Neural cell (in vitro differentiated cells): Measurements from ENCODE around the gene TPPP. TPM values are rescaled to one million over a fixed set of nuclear protein-coding genes. Genes with fewer than 3 reads are reported as not detected.

Experiments
- H2AFZ ChIP-seq: fragments of 200-600, 300-800 bp; sonication (generic), shearing (Covaris generic); 2 replicates; pipeline ENCODE4 v1.6.0; 2014; ENCODE audit warnings: low read depth, mild to moderate bottlenecking, antibody characterized with exemption, low read length, moderate library complexity
- H3F3A ChIP-seq: fragments of 200-600 bp; shearing (Covaris generic); 2 replicates; pipeline ENCODE4 v1.6.1; 2016; ENCODE audit warnings: mild to moderate bottlenecking, moderate library complexity, mixed read lengths, antibody characterized with exemption, low read length; ENCODE audit not compliant: insufficient read depth, poor library complexity, severe bottlenecking
- H3K27ac ChIP-seq: fragments of 200-600, 300-800 bp; sonication (generic), shearing (Covaris generic); 2 replicates; pipeline ENCODE4 v1.5.1; 2014; ENCODE audit warnings: mild to moderate bottlenecking, low read length, moderate library complexity
- H3K27me3 ChIP-seq: fragments of 300-800, 200-600 bp; sonication (generic), shearing (Covaris generic); 2 replicates; pipeline ENCODE4 v1.6.0; 2014; ENCODE audit warnings: mild to moderate bottlenecking, low read depth, low read length, moderate library complexity; ENCODE audit not compliant: insufficient read depth
- H3K36me3 ChIP-seq: fragments of 300-800, 200-600 bp; sonication (generic), shearing (Covaris generic); 2 replicates; pipeline ENCODE4 v1.5.1; 2014; ENCODE audit warnings: mild to moderate bottlenecking, antibody characterized with exemption, low read length, moderate library complexity; ENCODE audit not compliant: insufficient read depth
- H3K4me2 ChIP-seq: fragments of 300-800, 200-600 bp; sonication (generic), shearing (Covaris generic); 2 replicates; pipeline ENCODE4 v1.6.0; 2014; ENCODE audit warnings: mild to moderate bottlenecking, low read length
- H3K4me3 ChIP-seq: fragments of 300-800, 200-600 bp; sonication (generic), shearing (Covaris generic); 2 replicates; pipeline ENCODE4 v1.5.1; 2014; ENCODE audit warnings: mild to moderate bottlenecking, low read length, moderate library complexity
- H3K79me2 ChIP-seq: fragments of 200-600 bp; shearing (Covaris generic); replicated peaks from 2 replicates; pipeline ENCODE4 v1.6.0; 2014; ENCODE audit warnings: mild to moderate bottlenecking, low read length, moderate library complexity; ENCODE audit not compliant: insufficient read depth
- H3K9ac ChIP-seq: fragments of 300-800, 200-600 bp; sonication (generic), shearing (Covaris generic); 2 replicates; pipeline ENCODE4 v1.6.1; 2016; ENCODE audit warnings: mild to moderate bottlenecking, low read length, mixed read lengths
- H3K9me2 ChIP-seq: fragments of 200-600 bp; shearing (Covaris generic); 2 replicates; pipeline ENCODE4 v1.6.1; 2016; ENCODE audit warnings: mild to moderate bottlenecking, low read length, mixed read lengths; ENCODE audit not compliant: insufficient read depth
- H3K9me3 ChIP-seq: fragments of 200-600, 300-800 bp; sonication (generic), shearing (Covaris generic); 2 replicates; pipeline ENCODE4 v1.6.1; 2016; ENCODE audit warnings: mild to moderate bottlenecking, mixed run types, low read length, moderate library complexity, mixed read lengths
- H4K20me1 ChIP-seq: fragments of 200-600 bp; shearing (Covaris generic); 2 replicates; pipeline ENCODE4 v1.6.1; 2016; ENCODE audit warnings: mild to moderate bottlenecking, mixed run types; ENCODE audit not compliant: insufficient read depth
- EP300 ChIP-seq: fragments of 450-650 bp; conservative IDR thresholded peaks from 2 replicates; pipeline ENCODE4 v1.6.1; 2014; ENCODE audit warnings: antibody characterized with exemption, mild to moderate bottlenecking, moderate library complexity; ENCODE audit not compliant: poor library complexity, severe bottlenecking
- EZH2 ChIP-seq: fragments of 200-600, 300-800 bp; shearing (Covaris generic), sonication (generic); IDR thresholded peaks from 2 replicates; pipeline ENCODE4 v1.6.1; 2014; ENCODE audit warnings: antibody characterized with exemption, low read length, borderline replicate concordance, mild to moderate bottlenecking; ENCODE audit not compliant: insufficient read depth, poor library complexity, severe bottlenecking
- MXI1 ChIP-seq: fragments of 450-650 bp; conservative IDR thresholded peaks from 2 replicates; pipeline ENCODE4 v1.6.1; 2014; ENCODE audit warnings: antibody characterized with exemption, mild to moderate bottlenecking; ENCODE audit not compliant: poor library complexity, severe bottlenecking
- POLR2AphosphoS5 ChIP-seq: IDR thresholded peaks from 2 replicates; pipeline ENCODE4 v1.6.1; 2012
- RAD21 ChIP-seq: fragments of 450-650 bp; conservative IDR thresholded peaks from 2 replicates; pipeline ENCODE4 v1.6.1; 2014; ENCODE audit warnings: antibody characterized with exemption, mild to moderate bottlenecking, moderate library complexity
- SMC3 ChIP-seq: fragments of 450-650 bp; conservative IDR thresholded peaks from 2 replicates; pipeline ENCODE4 v1.6.1; 2014; ENCODE audit warnings: antibody characterized with exemption, mild to moderate bottlenecking, moderate library complexity; ENCODE audit not compliant: poor library complexity
- TAF1 ChIP-seq: IDR thresholded peaks from 2 replicates; pipeline ENCODE4 v1.6.1; 2012; ENCODE audit warnings: low read depth
- polyA plus RNA-seq: library from polyadenylated mRNA; depleted of rRNA; stranded (reverse); fragments of >200 nt; gene quantifications from 2 replicates; pipeline ENCODE4 v1.2.3, GENCODE V29; 2014
- TF ChIP-seq, protein P1 (sequence below): fragments of 450-650 bp; IDR thresholded peaks from 2 replicates; pipeline ENCODE4 v1.5.1; 2014; ENCODE audit warnings: antibody characterized with exemption, mild to moderate bottlenecking, moderate library complexity; ENCODE audit not compliant: poor library complexity, severe bottlenecking
- TF ChIP-seq, protein P2 (sequence below): IDR thresholded peaks from 2 replicates; pipeline ENCODE4 v1.6.1; 2012; ENCODE audit warnings: borderline replicate concordance

TPPP gene
- polyA plus RNA-seq, 1 donor from 2014 or later, result 9.9 TPM

DNA sequence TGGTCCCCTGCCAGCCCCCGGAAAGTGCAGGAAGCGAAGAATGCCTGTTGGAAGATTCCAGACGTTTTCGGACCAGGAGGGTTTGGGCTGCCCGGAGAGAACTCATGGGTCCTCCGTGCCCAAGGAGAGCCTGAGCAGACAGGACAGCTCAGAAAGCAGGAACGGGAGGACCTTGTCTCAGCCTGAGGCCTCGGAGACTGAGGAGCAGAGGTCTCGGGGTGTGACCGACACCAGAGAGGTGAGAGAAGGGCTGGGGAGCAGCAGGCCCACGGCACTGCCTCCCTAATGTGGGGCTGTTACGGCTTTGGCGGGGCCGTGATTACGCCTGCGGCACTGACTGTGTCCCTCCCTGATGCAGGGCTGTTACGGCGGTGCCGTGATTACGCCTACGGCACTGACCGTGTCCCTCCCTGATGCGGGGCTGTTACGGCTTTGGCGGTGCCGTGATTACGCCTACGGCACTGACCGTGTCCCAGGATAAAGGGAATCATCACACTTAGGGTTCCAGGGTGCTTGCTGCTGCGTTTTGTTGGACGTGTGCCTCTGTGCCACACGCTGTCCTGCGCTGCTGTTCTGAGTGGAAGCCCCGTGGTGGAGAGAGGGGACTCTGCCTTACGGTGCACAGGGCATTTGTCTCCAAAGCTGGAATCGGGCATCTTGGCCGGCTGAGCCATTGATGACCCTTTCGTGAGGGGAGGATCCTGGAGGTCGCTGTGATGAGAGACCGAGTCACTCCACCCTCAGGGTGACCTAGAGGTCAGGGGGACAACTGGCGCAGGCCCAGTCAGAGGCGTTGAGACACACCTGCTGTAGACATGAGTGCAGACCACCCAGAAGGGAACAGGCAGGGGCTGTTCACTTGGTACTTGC, 55.3 kb downstream of the TPPP start:
- no peaks in the 10 kb centered on the region for H3K27me3 ChIP-seq
- no peak overlapping the region for H3K4me2 ChIP-seq
- no peak for TF ChIP-seq RAD21
- no peak for TF ChIP-seq EP300
- TF ChIP-seq, protein P1, sequence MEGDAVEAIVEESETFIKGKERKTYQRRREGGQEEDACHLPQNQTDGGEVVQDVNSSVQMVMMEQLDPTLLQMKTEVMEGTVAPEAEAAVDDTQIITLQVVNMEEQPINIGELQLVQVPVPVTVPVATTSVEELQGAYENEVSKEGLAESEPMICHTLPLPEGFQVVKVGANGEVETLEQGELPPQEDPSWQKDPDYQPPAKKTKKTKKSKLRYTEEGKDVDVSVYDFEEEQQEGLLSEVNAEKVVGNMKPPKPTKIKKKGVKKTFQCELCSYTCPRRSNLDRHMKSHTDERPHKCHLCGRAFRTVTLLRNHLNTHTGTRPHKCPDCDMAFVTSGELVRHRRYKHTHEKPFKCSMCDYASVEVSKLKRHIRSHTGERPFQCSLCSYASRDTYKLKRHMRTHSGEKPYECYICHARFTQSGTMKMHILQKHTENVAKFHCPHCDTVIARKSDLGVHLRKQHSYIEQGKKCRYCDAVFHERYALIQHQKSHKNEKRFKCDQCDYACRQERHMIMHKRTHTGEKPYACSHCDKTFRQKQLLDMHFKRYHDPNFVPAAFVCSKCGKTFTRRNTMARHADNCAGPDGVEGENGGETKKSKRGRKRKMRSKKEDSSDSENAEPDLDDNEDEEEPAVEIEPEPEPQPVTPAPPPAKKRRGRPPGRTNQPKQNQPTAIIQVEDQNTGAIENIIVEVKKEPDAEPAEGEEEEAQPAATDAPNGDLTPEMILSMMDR, result no peak
- TF ChIP-seq MXI1, result no peak
- TF ChIP-seq SMC3, result no peak
- no peak for TF ChIP-seq EZH2
- no peak for TF ChIP-seq TAF1
- no peak for TF ChIP-seq POLR2AphosphoS5
- TF ChIP-seq, protein P2, sequence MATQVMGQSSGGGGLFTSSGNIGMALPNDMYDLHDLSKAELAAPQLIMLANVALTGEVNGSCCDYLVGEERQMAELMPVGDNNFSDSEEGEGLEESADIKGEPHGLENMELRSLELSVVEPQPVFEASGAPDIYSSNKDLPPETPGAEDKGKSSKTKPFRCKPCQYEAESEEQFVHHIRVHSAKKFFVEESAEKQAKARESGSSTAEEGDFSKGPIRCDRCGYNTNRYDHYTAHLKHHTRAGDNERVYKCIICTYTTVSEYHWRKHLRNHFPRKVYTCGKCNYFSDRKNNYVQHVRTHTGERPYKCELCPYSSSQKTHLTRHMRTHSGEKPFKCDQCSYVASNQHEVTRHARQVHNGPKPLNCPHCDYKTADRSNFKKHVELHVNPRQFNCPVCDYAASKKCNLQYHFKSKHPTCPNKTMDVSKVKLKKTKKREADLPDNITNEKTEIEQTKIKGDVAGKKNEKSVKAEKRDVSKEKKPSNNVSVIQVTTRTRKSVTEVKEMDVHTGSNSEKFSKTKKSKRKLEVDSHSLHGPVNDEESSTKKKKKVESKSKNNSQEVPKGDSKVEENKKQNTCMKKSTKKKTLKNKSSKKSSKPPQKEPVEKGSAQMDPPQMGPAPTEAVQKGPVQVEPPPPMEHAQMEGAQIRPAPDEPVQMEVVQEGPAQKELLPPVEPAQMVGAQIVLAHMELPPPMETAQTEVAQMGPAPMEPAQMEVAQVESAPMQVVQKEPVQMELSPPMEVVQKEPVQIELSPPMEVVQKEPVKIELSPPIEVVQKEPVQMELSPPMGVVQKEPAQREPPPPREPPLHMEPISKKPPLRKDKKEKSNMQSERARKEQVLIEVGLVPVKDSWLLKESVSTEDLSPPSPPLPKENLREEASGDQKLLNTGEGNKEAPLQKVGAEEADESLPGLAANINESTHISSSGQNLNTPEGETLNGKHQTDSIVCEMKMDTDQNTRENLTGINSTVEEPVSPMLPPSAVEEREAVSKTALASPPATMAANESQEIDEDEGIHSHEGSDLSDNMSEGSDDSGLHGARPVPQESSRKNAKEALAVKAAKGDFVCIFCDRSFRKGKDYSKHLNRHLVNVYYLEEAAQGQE, result no peak
- H4K20me1 ChIP-seq, result no peaks in the 10 kb centered on the region
- H3K27ac ChIP-seq, result no peak overlapping the region
- no peaks in the 10 kb centered on the region for H3K9me3 ChIP-seq
- H3K36me3 ChIP-seq, result no peaks in the 10 kb centered on the region
- H2AFZ ChIP-seq, result no peak overlapping the region
- no peaks in the 10 kb centered on the region for H3K9me2 ChIP-seq
- no peaks in the 10 kb centered on the region for H3K79me2 ChIP-seq
- H3K4me3 ChIP-seq, result no peak overlapping the region
- H3K9ac ChIP-seq, result no peak overlapping the region
- H3F3A ChIP-seq, result no peaks in the 10 kb centered on the region

DNA sequence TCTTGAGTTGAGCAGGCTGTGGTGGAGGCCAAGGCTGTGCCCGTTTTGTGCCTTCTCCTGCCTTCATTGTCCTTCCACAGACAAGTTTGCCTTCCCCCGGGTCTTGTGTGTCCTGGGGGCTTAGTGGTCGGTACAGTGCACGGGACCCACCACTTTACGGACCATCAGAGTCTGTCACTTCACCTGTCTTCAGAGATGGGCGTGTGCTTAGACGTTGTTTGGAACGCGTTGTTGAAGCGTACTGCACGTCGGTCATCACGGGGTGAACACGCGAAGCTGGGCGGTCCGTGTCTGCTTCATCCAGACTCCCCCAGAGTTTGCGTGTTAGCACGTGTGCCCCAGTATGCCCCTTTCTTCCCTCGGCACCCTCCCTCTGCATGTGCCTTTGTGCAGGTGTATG, 56.2 kb downstream of the TPPP start:
- no peaks in the 10 kb centered on the region for H3F3A ChIP-seq
- TF ChIP-seq MXI1 (no peak), POLR2AphosphoS5 (no peak), RAD21 (no peak), EP300 (no peak), TAF1 (no peak), SMC3 (no peak), EZH2 (no peak)
- TF ChIP-seq, protein P1, result no peak
- TF ChIP-seq, protein P2, result no peak
- no peak overlapping the region for H2AFZ ChIP-seq
- no peaks in the 10 kb centered on the region for H3K27me3 ChIP-seq
- H3K27ac ChIP-seq, result no peak overlapping the region
- no peaks in the 10 kb centered on the region for H4K20me1 ChIP-seq
- no peaks in the 10 kb centered on the region for H3K9me2 ChIP-seq
- no peak overlapping the region for H3K4me2 ChIP-seq
- no peaks in the 10 kb centered on the region for H3K36me3 ChIP-seq
- H3K79me2 ChIP-seq, result no peaks in the 10 kb centered on the region
- no peak overlapping the region for H3K4me3 ChIP-seq
- no peaks in the 10 kb centered on the region for H3K9me3 ChIP-seq
- H3K9ac ChIP-seq, result no peak overlapping the region
